ENCODE results near the gene BRD2. TPM values are rescaled to one million over a fixed set of nuclear protein-coding genes. Genes with fewer than 3 reads are reported as not detected.

The BRD2 gene
- total RNA-seq, 4 donors from 2014 or later, result 107 to 154 (median 124) TPM

- Histone ChIP-seq H3K4me1 (peaks cover 0 to 60% (median 16%) of the 10 kb centered on the region in 3 donors), H3K9me3 (no peaks in the 10 kb centered on the region), H3K27ac (peak overlapping the region in 3 of 4 donors; percentile 25 to 99 (median 98)), H3K27me3 (no peaks in the 10 kb centered on the region), H3K36me3 (peaks cover 7 to 68% of the 10 kb centered on the region in 2 donors), H3K4me3 (peak overlapping the region; percentile 91 to 97)
- no peak for TF ChIP-seq POLR2AphosphoS5 (IDR thresholded peaks at IDR 0.05)
- no peak for TF ChIP-seq POLR2A (IDR thresholded peaks at IDR 0.05)
- TF ChIP-seq CTCF (IDR thresholded peaks at IDR 0.05), result no peak
- TF ChIP-seq EP300 (IDR thresholded peaks at IDR 0.05), result no peak
- no peak for ATAC-seq
- 0 to 4% methylated on average over 6 to 7 of the region's 14 CpGs for WGBS, 2 donors (ENCODE audit: low coverage in 1 of 2)
Observed at GRCh38 chr6:32974541-32975308, 6.3 kb downstream of the BRD2 start.

GRCh38 chr6:32975886-32976285 is 7.5 kb downstream of the BRD2 start:
- no peak for TF ChIP-seq EP300 (IDR thresholded peaks at IDR 0.05)
- no peak for TF ChIP-seq POLR2AphosphoS5 (IDR thresholded peaks at IDR 0.05)
- no peak for TF ChIP-seq CTCF (IDR thresholded peaks at IDR 0.05)
- no peak for TF ChIP-seq POLR2A (IDR thresholded peaks at IDR 0.05)
- WGBS, 2 donors (ENCODE audit: low coverage in 1 of 2), result 49 to 86% methylated on average over 1 to 2 of the region's 2 CpGs
- Histone ChIP-seq H3K9me3 (no peaks in the 10 kb centered on the region), H3K27ac (no peak overlapping the region), H3K36me3 (peaks cover 7 to 80% of the 10 kb centered on the region in 2 donors), H3K27me3 (no peaks in the 10 kb centered on the region), H3K4me1 (peaks cover 0 to 72% (median 16%) of the 10 kb centered on the region in 3 donors), H3K4me3 (no peak overlapping the region)
- ATAC-seq, result no peak

GRCh38 chr6:32976334-32977069 is 8.1 kb downstream of the BRD2 start:
- Histone ChIP-seq H3K27ac (no peak overlapping the region), H3K36me3 (peaks cover 7 to 86% of the 10 kb centered on the region in 2 donors), H3K4me1 (peaks cover 0 to 78% (median 16%) of the 10 kb centered on the region in 3 donors)

GRCh38 chr6:32977272-32977952 is 9.0 kb downstream of the BRD2 start:
- Histone ChIP-seq H3K27ac (no peak overlapping the region), H3K27me3 (no peaks in the 10 kb centered on the region), H3K4me3 (no peak overlapping the region), H3K9me3 (no peaks in the 10 kb centered on the region), H3K4me1 (peaks cover 0 to 87% (median 16%) of the 10 kb centered on the region in 3 donors), H3K36me3 (peaks cover 7 to 89% of the 10 kb centered on the region in 2 donors)
- ATAC-seq, result no peak
- 43 to 53% methylated on average over 5 to 6 of the region's 10 CpGs for WGBS, 2 donors (ENCODE audit: low coverage in 1 of 2)
- TF ChIP-seq EP300 (IDR thresholded peaks at IDR 0.05), result no peak
- TF ChIP-seq POLR2AphosphoS5 (IDR thresholded peaks at IDR 0.05), result no peak
- no peak for TF ChIP-seq CTCF (IDR thresholded peaks at IDR 0.05)
- TF ChIP-seq POLR2A (IDR thresholded peaks at IDR 0.05), result no peak

More at GRCh38 chr6:32976334-32977069, 8.1 kb downstream of the BRD2 start:
- no peaks in the 10 kb centered on the region for H3K27me3 ChIP-seq
- no peak overlapping the region for H3K4me3 ChIP-seq
- ATAC-seq, result no peak
- TF ChIP-seq EP300 (IDR thresholded peaks at IDR 0.05), result no peak
- TF ChIP-seq CTCF (IDR thresholded peaks at IDR 0.05), result no peak
- no peak for TF ChIP-seq POLR2AphosphoS5 (IDR thresholded peaks at IDR 0.05)
- TF ChIP-seq POLR2A (IDR thresholded peaks at IDR 0.05), result no peak
- H3K9me3 ChIP-seq, result no peaks in the 10 kb centered on the region
- WGBS, 2 donors (ENCODE audit: low coverage in 1 of 2), result 57 to 71% methylated on average over 1 of the region's 7 CpGs
